Endothelial cell of umbilical vein (primary cell): ENCODE measurements around the gene CECR2. TPM values are rescaled to one million over a fixed set of nuclear protein-coding genes. Genes with fewer than 3 reads are reported as not detected.
A peak's percentile ranks its signal among the peaks of the same experiment; 100 is the strongest.

Experiments used
- BruUV-seq: library from RNA; stranded (reverse); fragments of 400-500 nt; replicated peaks from 2 replicates; lab custom pipeline; 2021; lab: Mats Ljungman, UMichigan
- CTCF ChIA-PET: fragments of 300-600, 350-600 bp; sonication (Branson Sonifier 250); formaldehyde crosslinking; loops from one replicate; lab custom pipeline; 2021; ENCODE audit warnings: antibody characterized with exemption, inconsistent platforms; lab: Charles Lee
- POLR2A ChIA-PET: fragments of 300-600, 350-600 bp; sonication (Branson Sonifier 250); formaldehyde crosslinking; loops from one replicate; lab custom pipeline; 2021; ENCODE audit warnings: antibody characterized with exemption, inconsistent platforms; lab: Charles Lee
- DNase-seq: peaks from one replicate; pipeline ENCODE4 v3.0.0-alpha.2; 2011; ENCODE audit warnings: low read depth, low spot score
- FAIRE-seq: peaks from 2 replicates; lab custom pipeline; 2011; peaks lifted over from hg19 to GRCh38; lab: Jason Lieb, UNC
- H2AFZ ChIP-seq: 2 replicates; pipeline ENCODE4 v1.6.0; 2012; ENCODE audit warnings: low read depth, low read length, control low read depth, inconsistent platforms
- H3K27ac ChIP-seq: 2 replicates; pipeline ENCODE4 v1.5.1; 2011; ENCODE audit warnings: low read depth, mild to moderate bottlenecking, control low read depth, low read length, moderate library complexity; ENCODE audit not compliant: insufficient read depth
- H3K27me3 ChIP-seq, 2 experiments: 2 replicates each; pipeline versions ENCODE4 v1.6.0 to v1.6.1; 2011; ENCODE audit warnings: low read length in 2 of 2, mixed read lengths in 1 of 2; ENCODE audit not compliant: control insufficient read depth in 2 of 2, insufficient read depth in 2 of 2
- H3K36me3 ChIP-seq, 2 experiments: 2 replicates in 1 of 2; 3 replicates in 1 of 2; pipeline ENCODE4 v1.5.1; 2011; ENCODE audit warnings: low read length in 2 of 2, mild to moderate bottlenecking in 1 of 2, moderate library complexity in 1 of 2; ENCODE audit not compliant: control insufficient read depth in 2 of 2, insufficient read depth in 2 of 2; ENCODE audit errors: extremely low read depth in 1 of 2
- H3K4me1 ChIP-seq: 3 replicates; pipeline ENCODE4 v1.5.1; 2011; ENCODE audit warnings: mild to moderate bottlenecking, low read length; ENCODE audit not compliant: control insufficient read depth, insufficient read depth; ENCODE audit errors: extremely low read depth
- H3K4me2 ChIP-seq: 2 replicates; pipeline ENCODE4 v1.6.1; 2011; ENCODE audit warnings: low read length, control low read depth, mixed read lengths; ENCODE audit not compliant: insufficient read depth
- H3K4me3 ChIP-seq, 3 experiments: fragments of 200-600 bp in 1 of 3; sonication (generic), shearing (Covaris generic) in 1 of 3; replicated peaks in 1 of 3; 2 replicates each; pipeline ENCODE4 v1.5.1; 2011 to 2016; ENCODE audit warnings: control low read depth in 3 of 3, low read length in 3 of 3, mild to moderate bottlenecking in 2 of 3, inconsistent platforms in 1 of 3, low read depth in 1 of 3, moderate library complexity in 1 of 3; ENCODE audit not compliant: insufficient read depth in 1 of 3
- H3K79me2 ChIP-seq: 2 replicates; pipeline ENCODE4 v1.6.0; 2012; ENCODE audit warnings: low read length, inconsistent platforms; ENCODE audit not compliant: control insufficient read depth, insufficient read depth
- H3K9ac ChIP-seq: replicated peaks from 2 replicates; pipeline ENCODE3; 2011; ENCODE audit warnings: low read length, control low read depth; ENCODE audit not compliant: insufficient read depth; ENCODE audit errors: extremely low read depth
- H3K9me1 ChIP-seq: replicated peaks from 3 replicates; pipeline ENCODE4 v1.6.0; 2011; ENCODE audit warnings: mild to moderate bottlenecking, low read length; ENCODE audit not compliant: control insufficient read depth, insufficient read depth; ENCODE audit errors: extremely low read depth
- H3K9me3 ChIP-seq: replicated peaks from 2 replicates; pipeline ENCODE4 v1.5.1; 2012; ENCODE audit warnings: low read length, inconsistent platforms; ENCODE audit not compliant: control insufficient read depth, insufficient read depth
- H4K20me1 ChIP-seq: replicated peaks from 2 replicates; pipeline ENCODE3; 2011; ENCODE audit warnings: mild to moderate bottlenecking, low read length; ENCODE audit not compliant: control insufficient read depth, insufficient read depth; ENCODE audit errors: extremely low read depth
- CTCF ChIP-seq, 2 donors: IDR thresholded peaks; 1 replicate in 1 of 2; 2 replicates in 1 of 2; pipeline ENCODE4 v1.5.1; 2011; ENCODE audit warnings: low read length in 2 of 2, mild to moderate bottlenecking in 2 of 2, moderate library complexity in 2 of 2, control low read depth in 1 of 2, inconsistent platforms in 1 of 2, low read depth in 1 of 2; ENCODE audit not compliant: insufficient read depth in 1 of 2; ENCODE audit errors: extremely low read depth in 1 of 2
- EZH2 ChIP-seq: IDR thresholded peaks from 2 replicates; pipeline ENCODE4 v1.6.1; 2012; ENCODE audit warnings: borderline replicate concordance, low read depth, mild to moderate bottlenecking, moderate library complexity, low read length, inconsistent platforms; ENCODE audit not compliant: severe bottlenecking
- FOS ChIP-seq: IDR thresholded peaks from 2 replicates; pipeline ENCODE4 v1.6.1; 2011; ENCODE audit warnings: mild to moderate bottlenecking, low read length, moderate library complexity, borderline replicate concordance; ENCODE audit not compliant: insufficient read depth
- GATA2 ChIP-seq: IDR thresholded peaks from 2 replicates; pipeline ENCODE4 v1.7.0; 2011; ENCODE audit warnings: low read depth, mild to moderate bottlenecking, moderate library complexity, mixed read lengths, low read length; ENCODE audit not compliant: insufficient read length, insufficient read depth
- JUN ChIP-seq: IDR thresholded peaks from 2 replicates; pipeline ENCODE4 v1.6.1; 2011; ENCODE audit warnings: borderline replicate concordance, low read depth; ENCODE audit not compliant: insufficient read length, insufficient read depth
- MAX ChIP-seq: IDR thresholded peaks from 2 replicates; pipeline ENCODE4 v1.6.1; 2011; ENCODE audit not compliant: insufficient read depth, insufficient read length
- MYC ChIP-seq: IDR thresholded peaks from one replicate; pipeline ENCODE4 v1.6.1; 2011; ENCODE audit warnings: mild to moderate bottlenecking, low read depth, low read length
- POLR2A ChIP-seq: IDR thresholded peaks from 2 replicates; pipeline ENCODE4 v1.6.1; 2012; ENCODE audit warnings: low read depth, mild to moderate bottlenecking, control low read depth, low read length
- POLR2AphosphoS5 ChIP-seq: IDR thresholded peaks from 2 replicates; pipeline ENCODE4 v1.6.1; 2012; ENCODE audit warnings: low read depth, mild to moderate bottlenecking, control low read depth, low read length, moderate library complexity; ENCODE audit not compliant: insufficient read depth
- dilution Hi-C: fragments of 300-500 bp; cut with MboI; formaldehyde crosslinking; loops from one replicate; pipeline ENCODE4 v1.15.0; 2019; ENCODE audit warnings: low sequenced_read_pairs; ENCODE audit not compliant: extremely low pct_ligation_motif_present
- intact Hi-C: fragments of 100-400 bp; cut with micrococcal nuclease; formaldehyde crosslinking; loops from one replicate; pipeline ENCODE4 v1.10.0; 2022
- polyA plus RNA-seq, 4 experiments: library from polyadenylated mRNA; depleted of rRNA in 3 of 4; stranded (reverse) in 3 of 4; unstranded in 1 of 4; fragments of >200 nt; gene quantifications; 2 replicates each; pipeline versions ENCODE4 v1.2.1 to v1.2.3, GENCODE V29; 2011 to 2012; ENCODE audit warnings: missing spikeins in 1 of 4
- total RNA-seq: library from RNA; stranded (reverse); gene quantifications from 2 replicates; pipeline ENCODE4 v1.2.3, GENCODE V29; 2021

Gene CECR2
- total and polyA plus RNA-seq, 2 donors (not counting 3 experiments of a cell fraction or from before 2014, with no cell fraction given), result 0.01 TPM; not detected in 1

- Histone ChIP-seq H3K9me1 (no peaks in the 10 kb centered on the region), H3K9me3 (no peaks in the 10 kb centered on the region), H3K27ac (no peak overlapping the region), H4K20me1 (no peaks in the 10 kb centered on the region), H3K27me3 (peaks cover 0 to 2% of the 10 kb centered on the region in 2 experiments), H3K79me2 (no peaks in the 10 kb centered on the region), H3K4me1 (peaks cover 3% of the 10 kb centered on the region), H3K4me3 (no peak overlapping the region), H3K36me3 (no peaks in the 10 kb centered on the region), H2AFZ (peak overlapping the region; percentile 93), H3K4me2 (peak overlapping the region; percentile 23), H3K9ac (no peak overlapping the region)
- dilution Hi-C loops (no loop called here), intact Hi-C loops (no loop called here)
- FAIRE-seq (peak; percentile 55), DNase-seq (no peak)
- ChIA-PET CTCF (no interaction called here), POLR2A (no interaction called here)
- TF ChIP-seq POLR2AphosphoS5 (no peak), GATA2 (no peak), JUN (no peak), MYC (no peak), MAX (no peak), EZH2 (no peak), POLR2A (no peak), FOS (no peak), CTCF (IDR thresholded peaks at IDR 0.05; ENCODE audit: extremely low read depth in 1 of 2, insufficient read depth in 1 of 2, low read depth in 1 of 2, low read length in 2 of 2) (no peak)
- BruUV-seq, result no TSS peak
Observed at GRCh38 chr22:17443405-17444203, 74.3 kb downstream of the CECR2 start.
